PC-3 (cell line): Measurements from ENCODE around the gene EOGT.

Experiments
- CTCF ChIP-seq: fragments of 300-600 bp; sonication (generic); conservative IDR thresholded peaks from 2 replicates; pipeline ENCODE4 v1.5.1; 2017; ENCODE audit warnings: antibody characterized with exemption, low read depth, mild to moderate bottlenecking, low read length
- EZH2 ChIP-seq: fragments of 300-600 bp; sonication (generic); IDR thresholded peaks from one replicate; pipeline ENCODE4 v1.6.1; 2017; ENCODE audit warnings: antibody characterized with exemption, mild to moderate bottlenecking, low read length; ENCODE audit not compliant: unreplicated experiment
- EZH2phosphoT487 ChIP-seq: fragments of 300-600 bp; sonication (generic); IDR thresholded peaks from 2 replicates; pipeline ENCODE4 v1.6.1; 2018; ENCODE audit warnings: mild to moderate bottlenecking, antibody characterized with exemption, low read length, borderline replicate concordance

DNA sequence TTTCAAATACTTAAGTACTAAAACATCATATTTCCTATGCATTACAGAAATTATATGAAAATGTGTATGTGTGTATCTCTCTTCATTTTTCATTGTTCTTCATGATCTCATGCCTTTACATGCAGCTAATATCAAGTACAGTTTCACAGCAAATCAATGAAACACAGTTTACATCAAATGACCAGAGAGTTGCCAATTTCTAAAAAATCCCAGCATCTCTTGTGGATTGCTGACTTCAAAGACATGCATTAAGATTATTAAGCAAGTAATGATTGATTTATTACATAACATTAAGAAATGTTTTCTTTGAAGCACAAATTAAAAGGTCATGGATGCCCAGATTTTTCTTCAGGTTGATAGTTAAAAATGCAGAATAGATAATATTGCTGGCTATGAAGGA lies 50.1 kb downstream of the EOGT start:
- TF ChIP-seq CTCF = no peak
- TF ChIP-seq EZH2 = no peak
- TF ChIP-seq EZH2phosphoT487 = no peak
